OCI-LY3 (cell line): ENCODE data around the gene CLEC20A.

Experiments used
- EZH2phosphoT487 ChIP-seq: fragments of 200-600 bp; shearing (Covaris generic); IDR thresholded peaks from 2 replicates; pipeline ENCODE4 v1.6.1; 2018; ENCODE audit warnings: antibody characterized with exemption, mixed run types, low read depth
- TF ChIP-seq, protein P1 (sequence below): fragments of 200-600, 300-600 bp; sonication (generic); IDR thresholded peaks from 2 replicates; pipeline ENCODE4 v1.5.1; 2014; ENCODE audit warnings: antibody characterized with exemption, low read length, low read depth

DNA sequence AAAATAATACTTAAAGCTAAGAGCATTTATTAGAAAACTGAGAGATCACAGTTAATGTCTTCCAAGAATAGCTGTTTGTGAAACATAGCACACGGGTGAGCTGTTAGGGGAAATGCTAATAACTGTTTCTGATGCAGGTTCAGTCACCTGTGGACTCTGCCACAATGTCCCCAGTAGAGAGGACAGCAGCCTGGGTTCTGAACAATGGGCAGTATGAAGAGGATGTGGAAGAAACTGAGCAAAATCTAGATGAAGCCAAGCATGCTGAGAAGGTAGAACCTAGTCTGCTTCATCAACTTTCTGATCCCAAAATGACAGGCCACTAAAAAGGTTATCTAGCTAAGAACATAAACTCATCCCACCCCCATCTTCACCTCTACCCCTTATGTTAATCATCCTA lies 32.6 kb downstream of the CLEC20A start:
- TF ChIP-seq, protein P1, sequence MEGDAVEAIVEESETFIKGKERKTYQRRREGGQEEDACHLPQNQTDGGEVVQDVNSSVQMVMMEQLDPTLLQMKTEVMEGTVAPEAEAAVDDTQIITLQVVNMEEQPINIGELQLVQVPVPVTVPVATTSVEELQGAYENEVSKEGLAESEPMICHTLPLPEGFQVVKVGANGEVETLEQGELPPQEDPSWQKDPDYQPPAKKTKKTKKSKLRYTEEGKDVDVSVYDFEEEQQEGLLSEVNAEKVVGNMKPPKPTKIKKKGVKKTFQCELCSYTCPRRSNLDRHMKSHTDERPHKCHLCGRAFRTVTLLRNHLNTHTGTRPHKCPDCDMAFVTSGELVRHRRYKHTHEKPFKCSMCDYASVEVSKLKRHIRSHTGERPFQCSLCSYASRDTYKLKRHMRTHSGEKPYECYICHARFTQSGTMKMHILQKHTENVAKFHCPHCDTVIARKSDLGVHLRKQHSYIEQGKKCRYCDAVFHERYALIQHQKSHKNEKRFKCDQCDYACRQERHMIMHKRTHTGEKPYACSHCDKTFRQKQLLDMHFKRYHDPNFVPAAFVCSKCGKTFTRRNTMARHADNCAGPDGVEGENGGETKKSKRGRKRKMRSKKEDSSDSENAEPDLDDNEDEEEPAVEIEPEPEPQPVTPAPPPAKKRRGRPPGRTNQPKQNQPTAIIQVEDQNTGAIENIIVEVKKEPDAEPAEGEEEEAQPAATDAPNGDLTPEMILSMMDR: no peak
- no peak for TF ChIP-seq EZH2phosphoT487
